Measurements from ENCODE around the gene HOXB13.
A peak's percentile ranks its signal among the peaks of the same experiment; 100 is the strongest.
"Not testable (repeated sequence)": the region's sequence is repeated elsewhere in the genome, so short reads cannot be mapped to it uniquely, and the experiment has no call there.

HOXB13 gene

GRCh38 chr17:48725288-48726064, 3.1 kb downstream of the HOXB13 start:
- DNase-seq = no peak

GRCh38 chr17:48725004-48725287, 3.6 kb downstream of the HOXB13 start:
- DNase-seq = no peak

GRCh38 chr17:48724251-48725003, 4.1 kb downstream of the HOXB13 start:
- peak; percentile 39 for DNase-seq

- no peak for DNase-seq
These were observed 4.9 kb downstream of the HOXB13 start for GRCh38 chr17:48723423-48724250.

- no peak for DNase-seq
These were observed 5.6 kb downstream of the HOXB13 start, which contains the start of gene PRAC2 for GRCh38 chr17:48722915-48723422. Gene PRAC2, plus strand, starts transcription at chr17:48723185. Its CDS starts 1,226 bp downstream, at chr17:48724411.

GRCh38 chr17:48722201-48722907, 6.2 kb downstream of the HOXB13 start, which contains the start of gene PRAC1:
Gene PRAC1, minus strand, starts transcription at chr17:48722518. Its CDS starts 126 bp downstream, at chr17:48722392.
- DNase-seq = no peak

GRCh38 chr17:48721009-48721402, 7.5 kb downstream of the HOXB13 start:
- no peak for DNase-seq

- no peak for DNase-seq
These were observed 8.1 kb downstream of the HOXB13 start for GRCh38 chr17:48720266-48721008.

- DNase-seq = no peak
These were observed 8.8 kb downstream of the HOXB13 start for GRCh38 chr17:48719642-48720265.

- no peak for DNase-seq
These were observed 9.5 kb downstream of the HOXB13 start for GRCh38 chr17:48718761-48719641.

GRCh38 chr17:48718227-48718760, 10.3 kb downstream of the HOXB13 start:
- DNase-seq = no peak

GRCh38 chr17:48717367-48718226, 11.0 kb downstream of the HOXB13 start:
- DNase-seq = no peak

GRCh38 chr17:48716549-48716948, 12.0 kb downstream of the HOXB13 start:
- DNase-seq = not testable (repeated sequence)

GRCh38 chr17:48715496-48716399, 12.8 kb downstream of the HOXB13 start:
- DNase-seq = no peak

GRCh38 chr17:48711128-48711527, 17.4 kb downstream of the HOXB13 start:
- DNase-seq = no peak

- DNase-seq = no peak
These were observed 23.9 kb downstream of the HOXB13 start for GRCh38 chr17:48704361-48705248.
